Astrocyte (in vitro differentiated cells and primary cell): ENCODE measurements around the gene C1orf174.

Experiments used
- EZH2 ChIP-seq: IDR thresholded peaks from 2 replicates; pipeline ENCODE4 v1.6.1; 2012; ENCODE audit warnings: mild to moderate bottlenecking, low read length, inconsistent platforms; ENCODE audit not compliant: insufficient read depth
- TF ChIP-seq, protein P1 (sequence below): IDR thresholded peaks from 2 replicates; pipeline ENCODE4 v1.5.1; 2011; ENCODE audit warnings: low read depth, mild to moderate bottlenecking, inconsistent platforms, low read length, moderate library complexity; ENCODE audit not compliant: insufficient read depth

DNA sequence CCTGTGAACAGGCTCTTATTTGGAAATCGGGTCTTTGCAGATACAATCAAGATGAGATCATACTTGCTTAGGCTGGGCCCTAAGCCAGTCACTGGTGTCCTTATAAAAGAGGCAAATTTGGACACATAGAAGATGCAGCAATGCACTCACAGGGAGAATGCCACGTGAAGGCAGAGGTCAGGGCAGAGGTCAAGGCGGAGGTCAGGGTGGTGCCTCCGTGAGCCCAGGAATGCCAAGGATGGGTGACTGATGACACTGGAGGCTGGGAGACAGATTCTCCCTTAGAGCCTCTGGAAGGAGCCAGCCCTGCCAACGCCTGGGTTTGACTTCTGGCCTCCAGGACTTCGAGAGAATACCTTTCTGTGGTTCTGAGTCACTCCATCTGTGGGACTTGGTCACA, 22.8 kb upstream of the C1orf174 start:
- TF ChIP-seq, protein P1, sequence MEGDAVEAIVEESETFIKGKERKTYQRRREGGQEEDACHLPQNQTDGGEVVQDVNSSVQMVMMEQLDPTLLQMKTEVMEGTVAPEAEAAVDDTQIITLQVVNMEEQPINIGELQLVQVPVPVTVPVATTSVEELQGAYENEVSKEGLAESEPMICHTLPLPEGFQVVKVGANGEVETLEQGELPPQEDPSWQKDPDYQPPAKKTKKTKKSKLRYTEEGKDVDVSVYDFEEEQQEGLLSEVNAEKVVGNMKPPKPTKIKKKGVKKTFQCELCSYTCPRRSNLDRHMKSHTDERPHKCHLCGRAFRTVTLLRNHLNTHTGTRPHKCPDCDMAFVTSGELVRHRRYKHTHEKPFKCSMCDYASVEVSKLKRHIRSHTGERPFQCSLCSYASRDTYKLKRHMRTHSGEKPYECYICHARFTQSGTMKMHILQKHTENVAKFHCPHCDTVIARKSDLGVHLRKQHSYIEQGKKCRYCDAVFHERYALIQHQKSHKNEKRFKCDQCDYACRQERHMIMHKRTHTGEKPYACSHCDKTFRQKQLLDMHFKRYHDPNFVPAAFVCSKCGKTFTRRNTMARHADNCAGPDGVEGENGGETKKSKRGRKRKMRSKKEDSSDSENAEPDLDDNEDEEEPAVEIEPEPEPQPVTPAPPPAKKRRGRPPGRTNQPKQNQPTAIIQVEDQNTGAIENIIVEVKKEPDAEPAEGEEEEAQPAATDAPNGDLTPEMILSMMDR = no peak
- no peak for TF ChIP-seq EZH2
